Endodermal cell (in vitro differentiated cells): Measurements from ENCODE around the gene PGS1. TPM values are rescaled to one million over a fixed set of nuclear protein-coding genes. Genes with fewer than 3 reads are reported as not detected.

ENCODE experiments used
- DNase-seq: peaks from one replicate; pipeline ENCODE4 v3.0.0-alpha.2; 2017
- H3K27ac ChIP-seq: 2 replicates; pipeline ENCODE4 v1.5.1; 2013; ENCODE audit warnings: mild to moderate bottlenecking, low read depth, low read length, moderate library complexity
- H3K27me3 ChIP-seq: 2 replicates; pipeline ENCODE4 v1.6.1; 2013; ENCODE audit warnings: mild to moderate bottlenecking, low read length, moderate library complexity; ENCODE audit not compliant: insufficient read depth, control insufficient read depth, poor library complexity, severe bottlenecking
- H3K36me3 ChIP-seq: 2 replicates; pipeline ENCODE4 v1.7.0; 2013; ENCODE audit warnings: mild to moderate bottlenecking, low read length, moderate library complexity; ENCODE audit not compliant: control insufficient read depth, insufficient read depth
- H3K4me1 ChIP-seq: one replicate; pipeline ENCODE4 v1.7.0; 2013; ENCODE audit warnings: low read length; ENCODE audit not compliant: control insufficient read depth, insufficient read depth
- H3K4me3 ChIP-seq: 2 replicates; pipeline ENCODE4 v1.5.1; 2013; ENCODE audit warnings: mild to moderate bottlenecking, low read length, moderate library complexity
- H3K9ac ChIP-seq: 2 replicates; pipeline ENCODE4 v1.6.1; 2013; ENCODE audit warnings: mild to moderate bottlenecking, low read length, moderate library complexity; ENCODE audit not compliant: poor library complexity, severe bottlenecking; ENCODE audit errors: extremely low read depth
- H3K9me3 ChIP-seq: 2 replicates; pipeline ENCODE4 v1.6.1; 2013; ENCODE audit warnings: mild to moderate bottlenecking, low read length, moderate library complexity; ENCODE audit not compliant: control insufficient read depth
- H3K27ac Mint-ChIP-seq: 2 replicates; pipeline ENCODE4 v1.8.0; 2020; ENCODE audit warnings: mixed read lengths
- H3K27me3 Mint-ChIP-seq: 2 replicates; pipeline ENCODE4 v1.8.0; 2021; ENCODE audit warnings: mild to moderate bottlenecking, mixed read lengths; ENCODE audit not compliant: insufficient read depth
- H3K36me3 Mint-ChIP-seq: 2 replicates; pipeline ENCODE4 v1.8.0; 2020; ENCODE audit warnings: low read depth, mixed read lengths
- H3K4me1 Mint-ChIP-seq: 2 replicates; pipeline ENCODE4 v1.8.0; 2020; ENCODE audit warnings: mixed read lengths
- H3K4me3 Mint-ChIP-seq: 2 replicates; pipeline ENCODE4 v1.8.0; 2020; ENCODE audit warnings: mild to moderate bottlenecking, moderate library complexity, mixed read lengths
- H3K9me3 Mint-ChIP-seq: 2 replicates; pipeline ENCODE4 v1.8.0; 2020; ENCODE audit warnings: mild to moderate bottlenecking, mixed read lengths
- WGBS, 2 experiments: methylation state at CpG; one replicate each; pipeline versions ENCODE4 v1.1.5 to v1.1.7; 2013; ENCODE audit warnings: missing lambda C conversion rate in 2 of 2, mixed read lengths in 1 of 2; ENCODE audit not compliant: insufficient coverage in 1 of 2, insufficient read length in 1 of 2; 5-methylcytosine and 5-hydroxymethylcytosine counted together
- total RNA-seq, 2 donors: library from RNA; stranded (reverse); fragmentation: NEBNext Ultra II Directional in 1 of 2; extraction: Animal tissue kit (Norgen Biotek cat#: 25700) in 1 of 2; gene quantifications; 2 replicates in 1 of 2; 3 replicates in 1 of 2; pipeline ENCODE4 v1.2.1, GENCODE V29; 2021
- TF ChIP-seq, protein P1 (sequence below): fragments of 200-600 bp; sonication (generic); conservative IDR thresholded peaks from 2 replicates; pipeline ENCODE4 v1.5.0; 2021; ENCODE audit warnings: antibody characterized with exemption, mild to moderate bottlenecking

The PGS1 gene
- total RNA-seq, 2 donors from 2014 or later: 57.1 to 58.2 TPM

DNA sequence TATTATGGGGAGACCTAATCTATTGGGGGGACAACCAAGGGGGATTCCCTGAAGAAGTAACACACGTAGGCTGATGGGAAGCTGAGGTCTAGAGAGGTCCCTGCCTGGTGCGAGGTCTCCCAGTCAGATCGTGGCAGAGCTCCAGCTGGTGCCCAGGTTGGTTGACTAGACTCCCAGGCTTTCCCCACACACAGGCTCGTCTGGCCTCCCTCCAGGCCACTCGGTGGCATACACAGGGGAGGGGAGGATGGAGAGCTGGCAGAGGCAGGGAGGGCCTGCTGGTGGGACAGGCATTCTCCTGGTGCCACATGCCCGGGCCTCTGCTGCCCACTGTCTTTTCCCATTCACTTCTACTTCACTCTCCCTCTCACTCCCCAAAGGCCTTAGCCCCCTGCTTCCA lies 10.1 kb upstream of the PGS1 start:
- Mint-ChIP-seq H3K27ac (no peak overlapping the region), H3K4me3 (no peak overlapping the region)

DNA sequence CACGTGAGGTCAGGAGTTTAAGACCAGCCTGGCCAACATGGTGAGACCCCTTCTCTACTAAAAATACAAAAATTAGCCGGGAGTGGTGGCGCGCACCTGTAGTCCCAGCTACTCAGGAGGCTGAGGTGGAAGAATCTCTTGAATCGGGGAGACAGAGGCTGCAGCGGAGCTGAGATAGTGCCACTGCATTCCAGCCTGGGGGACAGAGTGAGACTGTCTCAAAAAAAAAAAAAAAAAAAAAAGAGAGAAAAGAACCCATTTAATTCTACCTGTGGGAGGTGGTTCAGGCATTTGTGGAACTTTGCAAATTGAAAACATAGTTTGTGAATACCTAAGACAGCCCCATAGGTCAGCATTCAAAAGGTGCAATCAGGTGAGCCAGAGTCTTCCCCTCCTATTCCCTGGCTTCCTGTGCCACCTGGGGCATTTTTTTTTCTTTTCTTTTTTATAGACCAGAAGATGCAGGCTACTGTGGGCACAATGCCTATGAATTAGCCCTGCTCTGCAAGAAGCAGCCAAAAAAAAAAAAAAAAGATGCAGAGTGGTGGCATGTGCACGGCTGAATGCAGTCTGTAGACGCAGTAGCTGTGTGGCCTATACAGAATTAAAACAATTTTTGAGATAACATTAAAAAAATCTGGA lies 9.5 kb upstream of the PGS1 start:
- Histone ChIP-seq H3K4me1 (peaks cover 17% of the 10 kb centered on the region), H3K9ac (no peak overlapping the region), H3K27me3 (no peaks in the 10 kb centered on the region), H3K4me3 (no peak overlapping the region), H3K36me3 (no peaks in the 10 kb centered on the region), H3K27ac (no peak overlapping the region), H3K9me3 (no peaks in the 10 kb centered on the region)
- H3K27me3 Mint-ChIP-seq: no peaks in the 10 kb centered on the region
- H3K27ac Mint-ChIP-seq: no peak overlapping the region
- H3K9me3 Mint-ChIP-seq: no peaks in the 10 kb centered on the region
- no peaks in the 10 kb centered on the region for H3K36me3 Mint-ChIP-seq
- peaks cover 44% of the 10 kb centered on the region for H3K4me1 Mint-ChIP-seq
- DNase-seq: peak; percentile 58
- TF ChIP-seq, protein P1, sequence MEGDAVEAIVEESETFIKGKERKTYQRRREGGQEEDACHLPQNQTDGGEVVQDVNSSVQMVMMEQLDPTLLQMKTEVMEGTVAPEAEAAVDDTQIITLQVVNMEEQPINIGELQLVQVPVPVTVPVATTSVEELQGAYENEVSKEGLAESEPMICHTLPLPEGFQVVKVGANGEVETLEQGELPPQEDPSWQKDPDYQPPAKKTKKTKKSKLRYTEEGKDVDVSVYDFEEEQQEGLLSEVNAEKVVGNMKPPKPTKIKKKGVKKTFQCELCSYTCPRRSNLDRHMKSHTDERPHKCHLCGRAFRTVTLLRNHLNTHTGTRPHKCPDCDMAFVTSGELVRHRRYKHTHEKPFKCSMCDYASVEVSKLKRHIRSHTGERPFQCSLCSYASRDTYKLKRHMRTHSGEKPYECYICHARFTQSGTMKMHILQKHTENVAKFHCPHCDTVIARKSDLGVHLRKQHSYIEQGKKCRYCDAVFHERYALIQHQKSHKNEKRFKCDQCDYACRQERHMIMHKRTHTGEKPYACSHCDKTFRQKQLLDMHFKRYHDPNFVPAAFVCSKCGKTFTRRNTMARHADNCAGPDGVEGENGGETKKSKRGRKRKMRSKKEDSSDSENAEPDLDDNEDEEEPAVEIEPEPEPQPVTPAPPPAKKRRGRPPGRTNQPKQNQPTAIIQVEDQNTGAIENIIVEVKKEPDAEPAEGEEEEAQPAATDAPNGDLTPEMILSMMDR: no peak
- no peak overlapping the region for H3K4me3 Mint-ChIP-seq
- 90 to 97% methylated on average over 4 to 8 of the region's 8 CpGs for WGBS, 2 experiments

More for the DNA sequence above, 10.1 kb upstream of the PGS1 start:
- no peak overlapping the region for H3K27ac ChIP-seq
- no peak overlapping the region for H3K9ac ChIP-seq
- H3K4me1 ChIP-seq: peaks cover 15% of the 10 kb centered on the region
- no peaks in the 10 kb centered on the region for H3K9me3 ChIP-seq
- H3K27me3 ChIP-seq: no peaks in the 10 kb centered on the region
- no peaks in the 10 kb centered on the region for H3K36me3 Mint-ChIP-seq
- TF ChIP-seq, protein P1: no peak
- no peaks in the 10 kb centered on the region for H3K36me3 ChIP-seq
- H3K27me3 Mint-ChIP-seq: no peaks in the 10 kb centered on the region
- peaks cover 43% of the 10 kb centered on the region for H3K4me1 Mint-ChIP-seq
- DNase-seq: no peak
- H3K9me3 Mint-ChIP-seq: no peaks in the 10 kb centered on the region
- 88 to 97% methylated on average over 6 of the region's 6 CpGs for WGBS, 2 experiments
- H3K4me3 ChIP-seq: no peak overlapping the region

GRCh38 chr17:78369791-78370381 lies 8.6 kb upstream of the PGS1 start:
- Mint-ChIP-seq H3K27me3 (no peaks in the 10 kb centered on the region), H3K27ac (peak overlapping the region; percentile 78), H3K4me1 (peaks cover 46% of the 10 kb centered on the region), H3K9me3 (no peaks in the 10 kb centered on the region), H3K4me3 (no peak overlapping the region), H3K36me3 (no peaks in the 10 kb centered on the region)
- Histone ChIP-seq H3K4me3 (no peak overlapping the region), H3K27ac (no peak overlapping the region), H3K4me1 (peaks cover 22% of the 10 kb centered on the region), H3K9ac (no peak overlapping the region), H3K9me3 (no peaks in the 10 kb centered on the region), H3K27me3 (no peaks in the 10 kb centered on the region), H3K36me3 (no peaks in the 10 kb centered on the region)
- 67 to 73% methylated on average over 13 of the region's 13 CpGs for WGBS, 2 experiments
- peak; percentile 81 for DNase-seq
- TF ChIP-seq, protein P1: no peak
